DMS 273 treated with DMSO at 0.1 percent for 48 hours (cell line): ENCODE measurements around the gene WDR37.
"Not testable (repeated sequence)": the region's sequence is repeated elsewhere in the genome, so short reads cannot be mapped to it uniquely, and the experiment has no call there.

ENCODE experiments used
- DNase-seq: peaks from one replicate; lab custom pipeline; 2025; lab: John Stamatoyannopoulos, UW

Gene WDR37

DNA sequence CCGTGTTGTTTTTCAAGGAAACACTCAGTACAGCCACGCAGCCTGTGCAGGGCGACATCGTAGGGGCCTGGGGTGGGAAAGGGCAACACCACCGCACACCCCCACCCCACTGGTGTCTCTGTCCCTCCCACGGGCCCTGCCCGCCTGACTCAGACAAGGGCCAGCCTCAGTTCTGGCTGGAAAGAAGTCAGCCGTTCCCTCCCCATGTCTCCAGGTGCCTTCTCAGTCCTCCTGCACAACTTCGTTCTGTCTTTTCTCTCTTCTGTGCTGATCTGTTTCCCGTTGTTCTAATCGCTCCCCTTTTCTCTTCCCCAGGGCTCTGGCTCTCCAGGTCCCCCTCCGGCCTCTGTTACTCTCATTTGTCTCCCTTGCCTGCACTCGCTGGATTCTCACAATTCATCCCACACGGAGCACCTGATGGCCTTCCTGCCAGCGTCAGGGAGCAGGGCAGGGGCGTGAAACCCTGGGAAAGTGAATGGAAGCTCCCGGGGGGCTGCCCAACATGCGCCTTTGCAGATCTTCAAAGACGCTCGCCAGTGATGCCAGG lies 97.7 kb downstream of the WDR37 start:
- DNase-seq: no peak

DNA sequence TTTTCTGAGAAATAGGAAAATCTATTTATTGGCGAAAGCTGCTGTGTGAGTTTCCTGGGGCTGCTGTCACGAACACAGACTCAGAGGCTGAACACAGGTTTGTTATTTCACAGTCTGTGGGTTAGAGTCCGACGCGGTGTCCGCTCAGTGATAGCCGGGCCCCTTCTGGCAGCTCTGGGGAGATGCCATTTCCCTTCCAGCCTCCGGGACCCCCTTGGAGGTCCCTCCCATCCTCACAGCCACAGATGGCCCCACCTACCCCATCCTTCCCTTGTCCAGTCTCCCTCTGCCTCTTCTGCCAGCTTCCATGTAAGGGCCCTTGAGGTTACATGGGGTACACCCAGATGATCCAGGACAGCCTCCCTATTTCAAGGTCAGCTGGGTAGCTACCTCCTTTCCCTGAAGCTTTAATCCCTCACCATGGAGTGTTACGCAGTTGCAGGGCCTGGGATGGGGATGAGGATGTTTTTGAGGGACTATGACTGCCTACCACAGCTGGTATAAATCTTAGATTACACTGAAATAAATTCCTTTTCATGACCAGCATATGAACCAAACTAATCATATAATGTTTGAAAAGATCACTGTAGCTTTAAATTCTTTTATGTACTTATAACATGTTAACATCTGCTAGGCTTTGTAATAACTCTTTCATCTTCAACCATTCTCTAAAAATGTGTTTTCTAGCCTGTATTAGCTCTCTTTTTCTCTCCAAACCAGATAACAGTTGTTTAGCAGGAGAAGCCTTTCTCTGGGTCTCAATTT lies 98.5 kb downstream of the WDR37 start:
- no peak for DNase-seq

DNA sequence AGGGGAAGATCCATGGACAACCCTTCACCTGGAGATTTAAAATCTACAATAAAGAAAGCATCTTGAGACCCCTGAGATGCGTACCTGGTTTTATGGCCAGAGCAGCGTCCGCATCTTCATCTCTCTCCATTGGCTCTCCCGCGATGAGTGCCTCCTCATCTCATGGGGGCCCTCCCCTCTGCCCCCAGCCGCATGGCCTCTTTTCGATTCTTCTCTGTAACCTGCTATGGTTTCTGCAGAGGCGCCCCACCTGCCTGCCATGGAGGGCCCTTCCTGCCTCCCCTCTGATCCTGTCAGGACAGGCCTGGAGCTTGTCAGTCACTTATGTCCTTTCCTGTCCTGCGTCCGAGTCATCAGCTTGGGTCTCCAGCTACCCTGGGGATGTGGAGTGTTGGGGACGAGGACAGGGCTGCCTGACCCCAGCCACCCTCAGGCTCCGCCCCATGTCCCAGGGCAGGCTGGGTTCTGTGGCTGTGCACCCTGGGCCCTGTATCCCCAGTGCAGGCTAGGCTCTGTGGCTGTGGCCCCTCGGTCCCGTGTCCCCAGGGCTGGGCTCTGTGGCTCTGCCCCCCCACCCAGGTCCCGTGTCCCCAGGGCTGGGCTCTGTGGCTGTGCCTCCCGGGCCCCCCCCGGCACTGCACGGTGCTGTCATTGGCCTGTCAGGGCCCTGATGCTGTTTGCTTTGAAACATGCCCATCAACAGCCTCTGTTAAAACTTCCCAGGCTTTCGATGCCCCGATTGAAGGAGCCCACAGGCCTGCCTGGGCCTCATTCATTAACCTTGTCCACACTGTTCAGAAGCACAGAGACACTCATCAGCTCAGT lies 99.8 kb downstream of the WDR37 start:
- no peak for DNase-seq

DNA sequence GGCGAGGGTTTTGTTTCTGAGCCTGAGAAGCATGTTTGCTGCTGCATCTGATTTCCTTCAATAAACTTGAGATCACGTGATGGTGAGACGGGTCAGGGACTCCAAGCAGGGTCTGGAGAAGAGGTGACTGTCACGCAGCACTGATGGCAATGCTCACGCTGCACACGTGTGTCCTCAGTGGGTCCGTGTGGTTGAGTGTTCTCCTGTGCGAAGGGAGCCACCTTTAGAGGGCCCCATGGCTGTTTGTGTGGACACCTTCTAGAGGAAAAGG lies 100.4 kb downstream of the WDR37 start:
- no peak for DNase-seq

DNA sequence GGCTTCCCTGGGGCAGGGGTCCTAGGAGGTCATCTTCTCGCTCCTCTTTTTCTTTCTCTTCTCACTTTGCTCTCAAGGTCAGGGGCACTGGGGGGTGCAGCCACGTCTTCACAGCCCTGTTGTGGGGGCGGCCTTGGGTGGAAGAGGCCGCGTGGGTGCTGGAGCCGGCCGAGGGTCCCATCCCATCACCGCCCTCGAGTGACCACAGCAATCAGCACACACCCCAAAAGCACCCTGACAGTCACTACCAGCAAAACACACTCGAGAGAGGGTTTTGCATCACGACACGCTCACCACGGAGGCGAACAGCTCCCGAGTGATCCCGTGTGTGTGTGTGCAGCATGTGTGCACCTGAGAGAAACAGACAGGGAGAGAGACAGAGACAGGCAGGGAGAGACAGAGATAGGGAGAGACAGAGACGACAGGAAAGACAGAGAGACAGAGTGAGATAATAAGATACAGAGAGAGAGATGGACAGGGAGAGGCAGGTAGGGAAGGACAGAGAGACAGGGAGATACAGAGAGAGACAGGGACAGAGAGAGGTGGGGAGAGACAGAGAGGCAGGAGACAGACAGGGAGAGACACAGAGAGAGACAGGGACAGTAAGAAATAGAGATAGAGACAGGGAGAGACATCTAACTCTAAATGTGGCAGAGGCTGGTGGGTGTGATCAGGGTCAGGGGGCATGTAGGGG lies 100.9 kb downstream of the WDR37 start:
- DNase-seq: no peak

DNA sequence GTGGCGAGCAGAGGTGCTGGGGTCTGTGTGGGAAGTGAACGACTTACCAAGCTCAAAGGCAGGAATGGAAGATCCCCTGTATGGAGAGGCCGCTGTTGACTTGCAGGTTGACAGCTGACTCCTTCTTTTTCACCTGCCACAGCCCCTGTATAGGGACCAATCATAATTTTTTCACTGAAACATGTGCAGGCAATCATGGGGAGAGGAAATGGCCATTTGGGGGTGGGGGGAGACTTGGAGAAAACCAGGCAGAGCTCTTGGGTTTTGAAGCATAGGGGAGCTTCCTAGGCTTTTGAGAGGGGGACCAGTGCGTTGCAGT lies 101.4 kb downstream of the WDR37 start:
- DNase-seq: no peak

DNA sequence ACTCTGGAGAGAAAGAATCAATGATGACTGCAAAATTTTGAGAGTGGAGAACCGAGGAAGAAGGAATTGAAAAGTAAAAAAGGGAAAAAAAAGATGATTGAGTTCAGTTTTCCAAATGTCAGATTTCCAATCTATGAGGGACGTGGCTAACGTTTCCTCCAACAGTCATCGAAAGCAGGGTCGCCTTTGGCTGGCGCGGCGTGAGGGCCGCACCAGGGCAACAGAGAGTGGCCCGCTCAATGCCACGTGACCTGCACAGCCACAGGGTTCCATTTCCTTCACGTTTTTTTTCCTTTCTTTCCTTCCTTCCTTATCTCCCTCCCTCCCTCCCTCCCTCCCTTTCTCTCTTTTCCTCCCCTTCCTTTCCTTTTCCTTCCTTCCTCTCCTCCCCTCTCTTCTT lies 101.9 kb downstream of the WDR37 start:
- DNase-seq: no peak

DNA sequence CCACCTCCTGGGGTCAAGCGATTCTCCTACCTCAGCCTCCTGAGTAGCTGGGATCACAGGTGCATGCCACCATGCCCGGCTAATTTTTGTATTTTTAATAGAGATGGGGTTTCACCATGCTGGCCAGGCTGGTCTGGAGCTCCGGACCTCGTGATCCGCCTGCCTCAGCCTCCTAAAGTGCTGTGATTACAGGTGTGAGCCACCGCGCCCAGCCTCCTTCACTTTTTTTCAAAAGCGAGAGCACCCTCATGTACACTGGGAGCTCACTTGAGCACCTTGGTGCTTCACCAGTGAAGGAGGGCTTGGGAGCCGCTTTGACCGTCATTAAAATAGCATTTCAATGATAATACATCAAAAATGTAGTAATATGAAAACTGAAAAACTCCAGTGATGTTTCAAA lies 102.4 kb downstream of the WDR37 start:
- not testable (repeated sequence) for DNase-seq

DNA sequence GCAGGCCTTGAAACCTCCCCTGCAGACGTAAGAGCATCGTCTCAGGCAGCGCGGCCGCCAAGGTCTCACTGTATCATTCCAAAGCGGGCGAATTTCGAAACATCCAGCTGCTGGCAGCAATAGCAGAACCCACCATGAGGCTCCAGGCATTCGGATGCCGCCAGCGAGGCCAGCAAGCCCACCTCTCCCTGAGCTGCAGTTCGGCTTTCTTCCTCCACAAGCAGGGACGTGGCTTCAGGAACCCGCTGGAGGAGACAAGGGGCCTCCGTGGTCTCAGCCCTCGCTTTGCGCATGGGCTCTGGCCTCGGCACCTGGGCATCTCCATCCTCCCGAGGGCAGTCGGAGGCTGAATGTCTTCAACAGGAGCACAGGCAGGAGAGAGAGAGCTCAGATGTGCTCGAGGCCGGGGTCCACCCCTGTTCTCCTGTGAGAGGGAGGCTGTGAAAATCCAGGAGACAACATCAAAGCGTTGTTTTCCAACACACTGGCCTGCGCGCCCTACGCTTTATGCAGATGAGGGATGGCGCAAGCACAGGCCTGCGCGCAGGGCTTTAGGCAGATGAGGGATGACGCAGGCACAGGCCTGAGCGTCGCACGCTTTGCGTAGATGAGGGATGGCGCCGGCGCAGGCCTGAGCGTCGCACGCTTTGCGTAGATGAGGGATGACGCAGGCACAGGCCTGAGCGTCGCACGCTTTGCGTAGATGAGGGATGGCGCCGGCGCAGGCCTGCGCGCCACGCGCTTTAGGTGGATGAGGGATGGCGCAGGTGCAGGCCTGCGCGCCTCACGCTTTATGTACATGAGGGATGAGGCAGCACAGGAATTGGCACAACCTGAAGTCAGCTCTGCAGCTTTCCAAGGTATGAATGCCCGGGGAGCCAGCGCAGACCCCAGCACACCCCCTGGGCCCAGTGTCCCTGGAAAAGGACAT lies 103.2 kb downstream of the WDR37 start:
- DNase-seq: no peak

DNA sequence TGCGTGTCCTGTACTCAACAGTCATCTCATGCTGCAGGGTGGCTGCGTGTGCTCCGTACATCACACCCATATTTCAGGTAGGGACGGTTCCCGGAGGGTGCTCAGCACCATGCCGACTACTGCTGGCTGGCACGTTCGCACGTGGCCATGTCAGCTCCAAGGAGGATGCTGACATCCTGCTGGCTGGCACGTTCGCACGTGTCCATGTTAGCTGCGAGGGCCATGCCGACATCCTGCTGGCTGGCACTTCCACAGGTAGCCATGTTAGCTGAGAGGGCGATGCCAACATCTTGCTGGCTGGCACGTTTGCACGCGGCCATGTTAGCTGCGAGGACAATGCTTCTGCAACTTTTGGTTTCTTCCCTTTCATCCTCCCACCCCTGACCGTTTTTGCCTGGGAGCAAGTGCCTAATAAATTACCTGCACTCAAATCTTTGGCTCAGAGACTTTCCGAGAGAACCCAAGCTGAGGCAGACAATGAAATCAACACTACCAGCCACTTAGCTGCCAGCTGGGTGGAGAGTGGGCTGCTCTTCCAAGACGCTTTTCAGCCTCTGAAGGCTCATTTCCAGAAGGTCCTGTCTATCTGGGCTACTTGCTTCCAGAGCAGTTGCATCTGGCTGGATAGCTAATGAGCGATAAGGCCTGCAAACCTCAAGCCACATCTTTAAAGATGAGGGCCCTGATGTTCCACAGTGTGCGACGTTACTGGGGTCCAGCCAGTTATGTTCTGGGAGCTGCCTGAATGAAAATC lies 104.6 kb downstream of the WDR37 start:
- DNase-seq: no peak

DNA sequence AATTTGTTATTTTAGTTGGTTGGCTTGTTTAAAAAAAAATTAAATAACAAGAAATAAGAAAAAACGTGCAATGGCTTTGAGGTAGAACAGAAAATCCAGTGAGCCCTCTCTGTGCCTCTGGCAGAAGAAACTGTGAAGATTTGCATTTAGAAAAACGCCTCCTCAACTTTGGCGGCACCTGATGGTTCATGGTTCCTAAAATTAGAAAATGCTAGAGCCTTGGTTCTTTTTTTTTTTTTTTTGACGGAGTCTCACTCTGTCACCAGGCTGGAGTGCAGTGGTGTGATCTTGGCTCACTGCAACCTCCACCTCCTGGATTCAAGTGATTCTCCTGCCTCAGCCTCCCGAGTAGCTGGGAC lies 105.1 kb downstream of the WDR37 start:
- DNase-seq: not testable (repeated sequence)

DNA sequence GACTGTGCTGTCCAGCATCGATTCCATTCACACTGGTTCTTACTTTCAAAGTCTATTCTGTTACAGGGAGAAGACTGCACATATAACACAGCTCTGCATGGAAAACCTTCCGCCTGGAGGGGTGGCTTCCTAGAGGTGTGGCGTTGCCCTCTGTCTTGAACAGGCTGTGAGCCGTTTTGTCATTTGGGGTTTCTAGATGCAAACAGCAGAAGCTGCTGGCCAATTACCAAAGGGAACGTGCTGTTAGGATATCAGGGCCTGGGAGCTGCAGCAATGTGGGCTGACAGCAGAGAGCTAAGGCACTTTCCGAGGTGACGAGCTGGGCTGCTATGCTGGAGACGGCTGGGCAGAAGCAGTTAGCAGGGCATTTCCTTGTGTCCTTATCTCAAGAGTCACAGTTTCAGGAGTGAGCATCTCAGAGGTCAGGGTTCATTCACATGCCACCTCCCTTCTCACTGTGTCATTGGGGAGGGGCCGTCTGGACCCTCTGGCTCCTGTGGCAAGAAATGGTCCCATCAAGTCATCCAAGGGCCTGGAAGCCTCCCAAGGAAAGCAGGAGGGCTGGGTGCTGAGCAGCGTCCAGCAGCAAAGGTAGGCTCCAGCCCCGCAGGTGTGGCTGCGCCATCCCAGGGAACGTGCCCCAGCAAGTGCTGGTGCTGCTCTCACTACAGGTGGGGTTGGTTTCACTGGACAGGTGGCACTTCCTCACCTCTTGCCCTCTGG lies 106.5 kb downstream of the WDR37 start:
- DNase-seq: no peak

DNA sequence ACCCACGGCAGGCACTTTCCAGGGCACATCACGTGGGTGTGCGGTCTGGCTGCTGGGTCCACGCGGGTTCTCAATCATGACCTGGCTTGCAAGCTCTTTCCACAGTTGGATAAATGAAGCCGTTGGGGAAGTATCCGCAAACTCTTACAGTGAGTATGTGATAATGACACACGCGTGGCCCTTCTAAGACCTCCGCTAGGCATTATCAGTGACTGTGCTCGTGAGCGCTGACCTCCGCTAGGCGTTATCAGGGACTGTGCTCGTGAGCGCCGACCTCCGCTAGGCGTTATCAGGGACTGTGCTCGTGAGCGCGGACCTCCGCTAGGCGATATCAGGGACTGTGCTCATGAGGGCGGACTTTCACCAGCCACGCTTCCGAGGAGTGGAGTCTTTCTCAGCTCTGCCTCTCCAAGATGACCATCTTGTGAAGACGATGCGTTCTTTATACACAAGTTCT lies 107.0 kb downstream of the WDR37 start:
- DNase-seq: no peak

DNA sequence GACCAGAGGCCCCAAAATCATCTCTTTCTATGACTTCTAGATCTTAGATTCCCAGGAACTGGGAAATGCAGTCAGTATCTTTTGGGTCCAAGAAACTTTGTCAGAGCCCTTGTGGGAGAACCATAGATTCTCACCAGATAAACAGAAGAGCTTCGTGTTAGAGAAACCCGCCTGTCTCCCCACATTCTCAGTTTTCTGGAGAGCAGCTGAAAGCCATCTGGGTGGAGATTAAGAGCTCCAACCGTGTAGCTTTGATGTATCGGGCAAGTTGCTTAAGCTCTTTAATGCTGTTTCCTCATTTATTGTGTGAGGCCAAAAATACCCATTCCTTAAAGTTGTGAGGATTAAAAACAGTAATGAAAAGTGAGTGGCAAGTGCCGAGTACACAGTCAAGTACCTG lies 107.6 kb downstream of the WDR37 start:
- DNase-seq: no peak

DNA sequence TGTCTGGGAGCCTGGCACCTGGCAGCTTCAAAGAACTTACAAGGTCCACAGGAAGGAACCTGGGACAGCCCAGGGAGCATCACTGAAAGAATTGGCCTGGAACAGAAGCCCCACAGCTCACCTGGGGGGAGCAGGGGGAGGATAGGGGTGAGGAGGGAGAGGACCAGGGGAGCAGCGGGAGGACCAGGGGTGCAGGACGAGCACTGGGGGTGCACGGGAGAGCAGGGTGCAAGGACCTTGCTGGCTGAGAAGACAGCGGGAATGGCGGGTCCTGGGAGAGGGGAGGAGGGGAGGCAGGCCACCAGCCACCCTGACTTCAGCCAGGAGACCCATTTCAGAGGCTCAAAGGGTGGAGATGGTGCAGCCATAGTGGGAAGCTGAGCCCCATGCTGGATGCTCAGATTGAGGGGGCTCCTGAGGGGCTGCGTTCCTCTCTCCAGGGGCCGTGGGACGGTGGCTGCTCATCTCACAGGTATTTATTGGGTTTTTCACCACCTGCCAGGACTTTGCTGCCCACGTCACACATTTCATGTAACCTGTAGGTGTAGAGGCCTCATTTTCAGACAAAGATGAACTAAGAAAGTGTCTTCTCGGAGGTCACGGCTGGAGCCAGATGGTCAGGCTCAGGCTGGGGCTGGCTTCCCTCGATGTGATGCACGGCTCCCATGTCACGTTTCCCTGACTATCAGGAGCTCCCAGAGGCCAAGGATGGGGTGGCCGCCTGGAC lies 110.1 kb downstream of the WDR37 start:
- no peak for DNase-seq

DNA sequence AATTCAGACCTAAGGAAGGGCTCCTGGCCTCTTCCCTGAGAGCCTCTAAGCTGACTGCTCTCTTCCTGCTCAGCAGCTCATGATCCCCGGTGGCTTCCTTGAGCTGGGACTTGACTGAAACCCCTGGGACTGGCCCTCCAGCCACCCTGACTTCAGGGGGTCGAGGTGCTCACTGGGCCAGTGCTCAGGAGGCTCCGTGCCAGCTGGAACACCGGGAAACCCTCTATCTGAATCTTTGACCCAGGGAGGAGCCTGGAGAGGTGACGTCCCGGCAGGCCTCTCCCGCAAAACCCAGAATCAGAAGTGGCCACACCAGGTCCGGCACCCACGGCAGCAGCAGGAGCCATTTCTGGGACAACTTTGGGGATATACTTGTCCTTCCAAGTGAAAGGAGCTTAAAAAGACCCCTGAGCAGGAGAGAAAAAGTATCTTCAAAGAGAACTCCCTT lies 110.7 kb downstream of the WDR37 start:
- DNase-seq: no peak

DNA sequence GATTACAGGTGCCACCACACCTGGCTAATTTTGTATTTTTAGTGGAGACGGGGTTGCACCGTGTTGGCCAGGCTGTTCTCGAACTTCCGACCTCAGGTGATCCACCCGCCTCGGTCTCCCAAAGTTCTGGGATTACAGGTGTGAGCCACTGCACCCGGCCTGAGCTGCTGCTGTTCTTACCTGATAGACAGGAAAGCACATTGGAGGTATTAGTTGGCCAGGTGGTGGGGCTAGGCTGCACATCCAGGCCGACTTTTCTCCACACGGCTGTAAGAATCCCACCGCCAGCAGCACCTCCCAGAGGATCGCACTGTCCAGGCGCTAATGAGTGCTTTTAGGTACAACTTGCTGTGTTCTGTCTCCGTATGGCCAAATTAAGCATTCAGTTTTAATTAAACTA lies 112.6 kb downstream of the WDR37 start:
- DNase-seq: no peak

DNA sequence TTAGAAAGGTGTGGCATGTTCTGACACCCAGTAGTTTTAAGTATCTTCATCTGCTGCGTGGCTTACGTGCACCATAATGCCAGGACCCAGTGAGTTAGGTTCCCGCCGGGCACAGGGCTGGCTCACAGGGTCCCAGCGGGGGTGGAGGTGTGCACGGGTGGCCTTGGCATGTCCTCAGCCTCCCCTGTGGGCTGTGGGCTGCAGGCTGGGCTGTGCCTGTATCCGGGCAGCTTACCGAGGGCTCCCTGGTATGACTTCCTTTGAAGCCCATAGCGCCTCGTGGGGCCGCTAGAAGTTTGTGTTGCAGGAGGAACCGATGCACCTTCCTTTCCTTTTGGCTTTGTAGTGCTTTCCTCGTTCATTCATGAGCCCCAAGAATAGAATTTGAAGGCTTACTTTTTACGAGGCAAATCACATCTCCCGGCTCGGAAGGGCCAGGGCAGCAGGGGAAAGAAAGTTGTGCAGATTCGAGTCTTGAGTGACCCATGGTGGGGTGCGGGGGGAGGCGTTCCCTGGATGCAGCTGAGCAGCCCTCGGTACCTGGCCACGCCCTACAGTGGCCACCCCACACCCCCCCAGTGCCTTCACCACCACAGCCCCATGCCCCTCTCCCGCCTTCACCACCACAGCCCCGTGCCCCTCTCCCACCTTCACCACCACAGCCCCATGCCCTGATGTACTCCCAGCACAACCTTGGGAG lies 113.2 kb downstream of the WDR37 start:
- no peak for DNase-seq
